Measurements from ENCODE around the gene PTBP2.
"Not testable (repeated sequence)": the region's sequence is repeated elsewhere in the genome, so short reads cannot be mapped to it uniquely, and the experiment has no call there.

The PTBP2 gene

GRCh38 chr1:96792220-96792619 is 70.6 kb downstream of the PTBP2 start:
- Histone ChIP-seq H3K27me3 (no peaks in the 10 kb centered on the region), H3K9me3 (no peaks in the 10 kb centered on the region), H3K4me1 (peaks cover 0 to 5% (median 0%) of the 10 kb centered on the region in 4 donors), H3K4me3 (no peak overlapping the region), H3K36me3 (peaks cover 4 to 14% (median 14%) of the 10 kb centered on the region in 3 donors), H3K27ac (no peak overlapping the region)
- intact Hi-C loops (cut with DNase I; ENCODE audit: low total_unique reads), result no loop called here
- no peak for DNase-seq
- no peak for TF ChIP-seq CTCF (IDR thresholded peaks at IDR 0.05)

GRCh38 chr1:96801696-96802095 is 80.1 kb downstream of the PTBP2 start:
- Histone ChIP-seq H3K36me3 (peaks cover 2 to 12% (median 10%) of the 10 kb centered on the region in 3 donors), H3K4me1 (peaks cover 0 to 14% (median 0%) of the 10 kb centered on the region in 4 donors)
- intact Hi-C loops (cut with DNase I; ENCODE audit: low total_unique reads); H3K27me3 ChIP-seq; H3K4me3 ChIP-seq; DNase-seq; H3K27ac ChIP-seq; H3K9me3 ChIP-seq: not testable (repeated sequence)

- Histone ChIP-seq H3K36me3 (peaks cover 12 to 15% (median 13%) of the 10 kb centered on the region in 3 donors), H3K4me3 (no peak overlapping the region), H3K27ac (no peak overlapping the region), H3K9me3 (no peaks in the 10 kb centered on the region), H3K4me1 (peaks cover 0 to 14% (median 0%) of the 10 kb centered on the region in 4 donors), H3K27me3 (no peaks in the 10 kb centered on the region)
- no peak for TF ChIP-seq CTCF (IDR thresholded peaks at IDR 0.05)
- intact Hi-C loops (cut with DNase I; ENCODE audit: low total_unique reads), result no loop called here
- DNase-seq, result no peak
Measured at GRCh38 chr1:96804648-96805047, 83.1 kb downstream of the PTBP2 start.

- Histone ChIP-seq H3K27ac (no peak overlapping the region), H3K4me1 (peaks cover 0 to 14% (median 0%) of the 10 kb centered on the region in 4 donors), H3K4me3 (no peak overlapping the region), H3K9me3 (no peaks in the 10 kb centered on the region), H3K36me3 (peaks cover 14 to 26% (median 18%) of the 10 kb centered on the region in 3 donors), H3K27me3 (no peaks in the 10 kb centered on the region)
- DNase-seq, result no peak
- no peak for TF ChIP-seq CTCF (IDR thresholded peaks at IDR 0.05)
- intact Hi-C loops (cut with DNase I; ENCODE audit: low total_unique reads), result no loop called here
Measured at GRCh38 chr1:96808191-96808590, 86.6 kb downstream of the PTBP2 start.

GRCh38 chr1:96815914-96816313 is 94.3 kb downstream of the PTBP2 start:
- H3K4me3 ChIP-seq, result no peak overlapping the region
- no peaks in the 10 kb centered on the region for H3K9me3 ChIP-seq
- intact Hi-C loops (cut with DNase I; ENCODE audit: low total_unique reads), result no loop called here
- no peak for DNase-seq
- no peak for TF ChIP-seq CTCF (IDR thresholded peaks at IDR 0.05)
- H3K27ac ChIP-seq, result no peak overlapping the region
- H3K36me3 ChIP-seq, result peaks cover 6 to 25% (median 11%) of the 10 kb centered on the region in 3 donors
- peaks cover 0 to 6% (median 0%) of the 10 kb centered on the region in 4 donors for H3K4me1 ChIP-seq
- H3K27me3 ChIP-seq, result no peaks in the 10 kb centered on the region

GRCh38 chr1:96820107-96820506 is 98.5 kb downstream of the PTBP2 start:
- Histone ChIP-seq H3K36me3 (no peaks in the 10 kb centered on the region), H3K9me3 (no peaks in the 10 kb centered on the region), H3K27me3 (no peaks in the 10 kb centered on the region), H3K4me1 (peaks cover 0 to 6% (median 0%) of the 10 kb centered on the region in 4 donors), H3K4me3 (no peak overlapping the region), H3K27ac (no peak overlapping the region)
- intact Hi-C loops (cut with DNase I; ENCODE audit: low total_unique reads), result no loop called here
- no peak for DNase-seq
- no peak for TF ChIP-seq CTCF (IDR thresholded peaks at IDR 0.05)
